ENCODE measurements around the gene TBC1D8. TPM values are rescaled to one million over a fixed set of nuclear protein-coding genes. Genes with fewer than 3 reads are reported as not detected.
A peak's percentile ranks its signal among the peaks of the same experiment; 100 is the strongest.

Gene TBC1D8
- total and polyA plus RNA-seq, 9 of the 15 experiments (the other 6 are each of a cell fraction or from before 2014, with no cell fraction given): 0.36 to 1.3 (median 0.82) TPM

DNA sequence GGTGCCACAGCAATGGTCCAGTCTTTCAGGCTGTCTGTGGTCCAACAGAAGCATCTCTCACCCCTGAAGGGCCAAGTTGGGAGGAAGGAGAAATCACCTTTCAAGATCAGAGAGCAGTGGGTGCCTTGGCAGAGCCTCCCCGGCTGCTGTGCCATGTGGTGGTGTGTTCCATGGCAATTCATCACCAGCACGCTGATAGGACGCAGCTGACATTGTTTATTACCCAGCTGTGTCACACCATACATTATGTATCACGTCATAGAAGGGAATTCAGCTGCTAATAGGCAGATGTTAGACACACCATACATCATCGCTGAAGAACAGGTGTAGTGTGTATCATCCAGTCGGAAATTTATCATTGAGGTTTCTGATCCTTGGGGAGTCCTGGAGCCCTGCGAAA lies 178.7 kb downstream of the TBC1D8 start:
- Histone ChIP-seq H3K27ac (ENCODE audit: extremely low read depth, low read depth, low read length) (no peak overlapping the region), H3K4me2 (ENCODE audit: insufficient read depth, low read length) (no peak overlapping the region), H3K79me2 (ENCODE audit: control insufficient read depth, insufficient read depth, low read length) (no peaks in the 10 kb centered on the region), H3K9me1 (ENCODE audit: control insufficient read depth, insufficient read depth, low read length) (peaks cover 5% of the 10 kb centered on the region), H3K4me1 (replicated peaks in 1 of 2; ENCODE audit: control insufficient read depth in 2 of 2, insufficient read depth in 2 of 2, low read length in 2 of 2) (peaks cover 0 to 3% of the 10 kb centered on the region in 2 experiments; a peak in 1 of 5 replicates), H3K36me3 (ENCODE audit: control insufficient read depth, insufficient read depth, low read length) (no peaks in the 10 kb centered on the region), H4K20me1 (replicated peaks; ENCODE audit: control insufficient read depth, insufficient read depth, low read length) (peaks cover 4% of the 10 kb centered on the region; the same call in 1 of the 2 replicates), H3K9ac (ENCODE audit: insufficient read depth in 1 of 2, low read depth in 2 of 2, low read length in 2 of 2) (no peak overlapping the region), H3K4me3 (no peak overlapping the region), H3K9me3 (replicated peaks; ENCODE audit: control insufficient read depth, insufficient read depth, low read depth, low read length) (no peaks in the 10 kb centered on the region), H3K27me3 (ENCODE audit: control insufficient read depth in 2 of 2, insufficient read depth in 2 of 2, low read length in 2 of 2) (peaks cover 70 to 89% of the 10 kb centered on the region in 2 experiments), H2AFZ (ENCODE audit: low read depth, low read length) (no peak overlapping the region)
- 0% methylated on average over 7 of the region's 7 CpGs for WGBS (ENCODE audit: insufficient coverage, low coverage, missing lambda C conversion rate)
- ChIA-PET POLR2A (no interaction called here), CTCF (ENCODE audit: low intra/inter-chr PET ratio) (no interaction called here)
- intact Hi-C loops (cut with micrococcal nuclease): no loop called here
- DNase-seq (ENCODE audit: extremely low read depth in 1 of 4, low spot score in 3 of 4): no peak
- no peak for ATAC-seq
- no TSS peak for BruUV-seq (replicated peaks)
- TF ChIP-seq SRSF1 (IDR thresholded peaks at IDR 0.05; ENCODE audit: low read depth, low read length) (no peak), MEIS2 (IDR thresholded peaks at IDR 0.05; ENCODE audit: partially characterized antibody) (peak; percentile 14), ZNF316 (IDR thresholded peaks at IDR 0.05) (no peak), DIDO1 (tag; IDR thresholded peaks at IDR 0.05; ENCODE audit: low read depth) (no peak)
- no peak for FAIRE-seq
- in situ Hi-C loops (cut with MboI): no loop called here

GRCh38 chr2:100971221-100971620 lies 180.0 kb downstream of the TBC1D8 start:
- BruUV-seq (replicated peaks): no TSS peak
- Histone ChIP-seq H3K79me2 (ENCODE audit: control insufficient read depth, insufficient read depth, low read length) (no peaks in the 10 kb centered on the region), H3K9me3 (replicated peaks; ENCODE audit: control insufficient read depth, insufficient read depth, low read depth, low read length) (no peaks in the 10 kb centered on the region), H3K4me3 (no peak overlapping the region), H3K9ac (ENCODE audit: insufficient read depth in 1 of 2, low read depth in 2 of 2, low read length in 2 of 2) (no peak overlapping the region), H3K4me1 (replicated peaks in 1 of 2; ENCODE audit: control insufficient read depth in 2 of 2, insufficient read depth in 2 of 2, low read length in 2 of 2) (peaks cover 0 to 3% of the 10 kb centered on the region in 2 experiments; a peak in 1 of 5 replicates), H2AFZ (ENCODE audit: low read depth, low read length) (no peak overlapping the region), H3K27me3 (ENCODE audit: control insufficient read depth in 2 of 2, insufficient read depth in 2 of 2, low read length in 2 of 2) (peaks cover 66 to 82% of the 10 kb centered on the region in 2 experiments), H3K9me1 (ENCODE audit: control insufficient read depth, insufficient read depth, low read length) (peaks cover 5% of the 10 kb centered on the region), H4K20me1 (replicated peaks; ENCODE audit: control insufficient read depth, insufficient read depth, low read length) (peaks cover 4% of the 10 kb centered on the region; the same call in 1 of the 2 replicates), H3K36me3 (ENCODE audit: control insufficient read depth, insufficient read depth, low read length) (no peaks in the 10 kb centered on the region), H3K27ac (ENCODE audit: extremely low read depth, low read depth, low read length) (no peak overlapping the region), H3K4me2 (ENCODE audit: insufficient read depth, low read length) (no peak overlapping the region)
- DNase-seq (ENCODE audit: extremely low read depth in 1 of 4, low spot score in 3 of 4) (no peak), ATAC-seq (no peak), FAIRE-seq (no peak)
- in situ Hi-C loops (cut with MboI): no loop called here
- ChIA-PET CTCF (ENCODE audit: low intra/inter-chr PET ratio) (no interaction called here), POLR2A (no interaction called here)
- intact Hi-C loops (cut with micrococcal nuclease): no loop called here
- WGBS (ENCODE audit: insufficient coverage, low coverage, missing lambda C conversion rate): 8% methylated on average over 9 of the region's 9 CpGs
- TF ChIP-seq ZC3H8 (IDR thresholded peaks at IDR 0.05) (no peak), POLR2A (conservative IDR thresholded peaks at IDR 0.05) (no peak), FOXK2 (conservative IDR thresholded peaks at IDR 0.05 in 1 of 2, IDR thresholded peaks at IDR 0.05 in 1 of 2; ENCODE audit: low read depth in 2 of 2) (no peak), RFX1 (IDR thresholded peaks at IDR 0.05) (no peak), HDAC3 (IDR thresholded peaks at IDR 0.05; ENCODE audit: borderline replicate concordance, partially characterized antibody) (no peak), SNIP1 (IDR thresholded peaks at IDR 0.05; ENCODE audit: low read depth) (no peak), CEBPG (CRISPR knock-in tag; IDR thresholded peaks at IDR 0.05) (no peak), CEBPG (tag; conservative IDR thresholded peaks at IDR 0.05 in 1 of 2, IDR thresholded peaks at IDR 0.05 in 1 of 2) (no peak), PATZ1 (CRISPR knock-in tag; IDR thresholded peaks at IDR 0.05; ENCODE audit: borderline replicate concordance) (no peak), KHSRP (IDR thresholded peaks at IDR 0.05) (no peak)
- TF ChIP-seq, protein P1, sequence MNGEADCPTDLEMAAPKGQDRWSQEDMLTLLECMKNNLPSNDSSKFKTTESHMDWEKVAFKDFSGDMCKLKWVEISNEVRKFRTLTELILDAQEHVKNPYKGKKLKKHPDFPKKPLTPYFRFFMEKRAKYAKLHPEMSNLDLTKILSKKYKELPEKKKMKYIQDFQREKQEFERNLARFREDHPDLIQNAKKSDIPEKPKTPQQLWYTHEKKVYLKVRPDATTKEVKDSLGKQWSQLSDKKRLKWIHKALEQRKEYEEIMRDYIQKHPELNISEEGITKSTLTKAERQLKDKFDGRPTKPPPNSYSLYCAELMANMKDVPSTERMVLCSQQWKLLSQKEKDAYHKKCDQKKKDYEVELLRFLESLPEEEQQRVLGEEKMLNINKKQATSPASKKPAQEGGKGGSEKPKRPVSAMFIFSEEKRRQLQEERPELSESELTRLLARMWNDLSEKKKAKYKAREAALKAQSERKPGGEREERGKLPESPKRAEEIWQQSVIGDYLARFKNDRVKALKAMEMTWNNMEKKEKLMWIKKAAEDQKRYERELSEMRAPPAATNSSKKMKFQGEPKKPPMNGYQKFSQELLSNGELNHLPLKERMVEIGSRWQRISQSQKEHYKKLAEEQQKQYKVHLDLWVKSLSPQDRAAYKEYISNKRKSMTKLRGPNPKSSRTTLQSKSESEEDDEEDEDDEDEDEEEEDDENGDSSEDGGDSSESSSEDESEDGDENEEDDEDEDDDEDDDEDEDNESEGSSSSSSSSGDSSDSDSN (IDR thresholded peaks at IDR 0.05; ENCODE audit: borderline replicate concordance in 1 of 2, low read depth in 2 of 2, low read length in 2 of 2): no peak

Data from K562 (cell line).